Activated CD4-positive, alpha-beta T cell treated with anti-CD3 and anti-CD28 coated beads, Interleukin-2, amount 10 ng/mL, durations not matched to agents 7 days and 5 days (primary cell): ENCODE measurements around the gene CCL16. TPM values are rescaled to one million over a fixed set of nuclear protein-coding genes. Genes with fewer than 3 reads are reported as not detected.

Source experiments
- CTCF ChIA-PET: fragments of 350-600 bp; sonication (Branson Sonifier 250); formaldehyde crosslinking; loops from one replicate; lab custom pipeline; 2021; ENCODE audit warnings: antibody characterized with exemption; lab: Charles Lee
- POLR2A ChIA-PET: fragments of 350-600 bp; sonication (Branson Sonifier 250); formaldehyde crosslinking; loops from one replicate; lab custom pipeline; 2021; ENCODE audit warnings: antibody characterized with exemption; lab: Charles Lee
- DNase-seq: peaks from one replicate; pipeline ENCODE4 v3.0.0-alpha.2; 2020
- H3K27ac Mint-ChIP-seq: one replicate; pipeline ENCODE4 v1.8.0; 2021; ENCODE audit warnings: mild to moderate bottlenecking, moderate library complexity, mixed read lengths
- H3K27me3 Mint-ChIP-seq: one replicate; pipeline ENCODE4 v1.8.0; 2021; ENCODE audit warnings: mixed read lengths
- H3K36me3 Mint-ChIP-seq: one replicate; pipeline ENCODE4 v1.8.0; 2021; ENCODE audit warnings: low read depth, mixed read lengths
- H3K4me1 Mint-ChIP-seq: one replicate; pipeline ENCODE4 v1.8.0; 2021; ENCODE audit warnings: mixed read lengths
- H3K4me3 Mint-ChIP-seq: one replicate; pipeline ENCODE4 v1.8.0; 2021; ENCODE audit warnings: mild to moderate bottlenecking, moderate library complexity, mixed read lengths
- H3K9me3 Mint-ChIP-seq: one replicate; pipeline ENCODE4 v1.8.0; 2021; ENCODE audit warnings: mixed read lengths
- total RNA-seq, 2 experiments: library from RNA; stranded (reverse); gene quantifications; one replicate each; pipeline ENCODE4 v1.2.3, GENCODE V29; 2021

The CCL16 gene
- total RNA-seq, 2 experiments from 2014 or later, result not detected

DNA sequence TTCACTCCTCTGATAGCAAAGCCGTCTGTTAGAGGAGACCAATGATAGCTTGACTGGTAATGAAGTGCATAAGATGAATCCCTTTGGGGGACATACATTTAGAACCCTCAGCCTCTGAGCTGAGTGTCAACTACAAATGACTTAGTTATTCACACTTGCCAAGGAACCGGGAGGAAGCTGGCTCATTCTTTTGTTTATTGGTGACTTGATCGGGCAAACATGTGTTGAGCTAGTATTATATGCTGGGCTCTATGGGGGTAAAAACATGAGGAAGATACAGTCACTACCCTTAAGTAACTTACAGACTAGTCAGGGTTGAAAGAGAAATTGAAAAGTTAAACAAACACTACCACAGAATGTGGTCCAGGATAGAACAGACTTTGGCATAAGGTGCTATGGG lies 3.0 kb downstream of the CCL16 start:
- ChIA-PET CTCF (interaction anchor here (1.1 to 2.0 kb wide), 4 partner anchors 9 to 94 kb away, joined by 3 to 5 read pairs (median 4); no protein-coding TSS in a partner anchor), POLR2A (no interaction called here)

DNA sequence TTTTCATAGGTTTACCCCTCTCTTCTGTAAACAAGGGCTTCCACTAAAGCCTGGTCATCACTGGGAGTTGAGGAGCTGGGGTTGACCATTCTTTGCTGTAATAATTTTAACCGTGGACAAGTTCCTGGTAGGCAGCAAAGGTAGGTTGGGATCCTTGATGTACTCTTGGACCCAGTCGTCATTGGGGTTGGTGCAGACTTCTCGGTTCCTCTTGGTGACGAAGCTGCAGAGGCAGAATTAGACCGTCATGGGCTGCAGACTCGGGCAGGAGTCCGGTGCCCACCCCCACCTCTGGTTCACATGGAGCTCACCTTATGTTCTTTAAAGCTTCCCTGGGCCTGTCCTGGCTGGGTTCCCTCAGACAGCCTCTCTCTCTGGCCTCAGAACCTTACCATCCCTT lies 3.8 kb downstream of the CCL16 start:
- CTCF ChIA-PET, result interaction anchor here (1.4 to 2.1 kb wide), 4 partner anchors 8 to 95 kb away, joined by 3 to 5 read pairs (median 5); no protein-coding TSS in a partner anchor
- Mint-ChIP-seq H3K4me1 (no peaks in the 10 kb centered on the region), H3K4me3 (no peak overlapping the region), H3K27ac (no peak overlapping the region), H3K9me3 (no peaks in the 10 kb centered on the region), H3K36me3 (no peaks in the 10 kb centered on the region), H3K27me3 (peaks cover 7% of the 10 kb centered on the region)
- no peak for DNase-seq
- POLR2A ChIA-PET, result no interaction called here

More for the DNA sequence above, 3.0 kb downstream of the CCL16 start:
- H3K36me3 Mint-ChIP-seq, result no peaks in the 10 kb centered on the region
- no peaks in the 10 kb centered on the region for H3K4me1 Mint-ChIP-seq
- no peak overlapping the region for H3K4me3 Mint-ChIP-seq
- H3K27me3 Mint-ChIP-seq, result peaks cover 7% of the 10 kb centered on the region
- no peak for DNase-seq
- H3K9me3 Mint-ChIP-seq, result no peaks in the 10 kb centered on the region
- no peak overlapping the region for H3K27ac Mint-ChIP-seq

DNA sequence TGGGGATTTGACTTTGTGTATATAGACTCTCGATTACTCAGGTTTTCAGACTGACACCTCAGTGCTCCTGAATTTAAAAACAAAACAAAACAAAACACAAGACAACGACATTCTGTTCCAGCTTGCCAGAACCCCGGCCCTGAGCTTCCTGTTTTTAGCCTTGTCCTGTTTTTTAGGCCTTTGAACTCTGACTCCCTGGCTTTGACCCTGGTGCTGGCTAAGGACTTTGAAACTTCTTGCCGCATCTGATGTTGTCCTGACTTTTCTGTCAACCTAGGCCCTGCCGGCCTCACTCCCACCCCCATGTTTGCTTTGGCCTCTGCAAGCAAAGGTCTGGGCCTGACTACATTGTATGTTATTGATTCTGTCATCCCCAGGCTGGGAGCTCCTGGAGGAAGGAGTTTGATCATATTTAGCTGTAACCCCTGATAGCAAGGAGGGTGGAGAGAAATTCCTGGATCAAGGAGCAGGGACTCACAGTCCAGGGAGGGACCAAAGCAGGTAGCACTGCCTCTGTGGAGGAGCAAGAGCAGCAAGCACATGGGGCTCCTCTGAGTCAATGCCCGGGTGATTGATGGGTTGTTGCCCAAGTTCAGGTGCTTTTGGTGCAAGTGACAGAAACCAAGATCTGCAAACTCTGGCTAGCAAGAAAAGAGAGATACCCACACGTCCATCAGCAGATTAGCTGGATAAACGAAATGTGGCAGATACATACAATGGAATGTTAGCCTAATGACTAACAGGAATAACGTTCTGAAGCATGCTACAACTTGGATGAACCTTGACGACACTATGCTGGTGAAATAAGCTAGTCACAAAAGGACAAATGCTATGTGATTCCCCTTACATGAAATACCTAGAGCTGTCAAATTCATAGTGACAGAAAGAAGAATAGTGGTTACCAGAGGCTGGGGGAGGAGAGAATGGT lies 7.7 kb downstream of the CCL16 start:
- CTCF ChIA-PET, result interaction anchor here (1.0 kb wide), 1 partner anchor 32 kb away, joined by 3 read pairs; no protein-coding TSS in a partner anchor
- peaks cover 6% of the 10 kb centered on the region for H3K27me3 Mint-ChIP-seq
- H3K36me3 Mint-ChIP-seq, result no peaks in the 10 kb centered on the region
- no peak for DNase-seq
- POLR2A ChIA-PET, result no interaction called here
- no peak overlapping the region for H3K27ac Mint-ChIP-seq
- H3K9me3 Mint-ChIP-seq, result no peaks in the 10 kb centered on the region
- H3K4me3 Mint-ChIP-seq, result no peak overlapping the region
- no peaks in the 10 kb centered on the region for H3K4me1 Mint-ChIP-seq

DNA sequence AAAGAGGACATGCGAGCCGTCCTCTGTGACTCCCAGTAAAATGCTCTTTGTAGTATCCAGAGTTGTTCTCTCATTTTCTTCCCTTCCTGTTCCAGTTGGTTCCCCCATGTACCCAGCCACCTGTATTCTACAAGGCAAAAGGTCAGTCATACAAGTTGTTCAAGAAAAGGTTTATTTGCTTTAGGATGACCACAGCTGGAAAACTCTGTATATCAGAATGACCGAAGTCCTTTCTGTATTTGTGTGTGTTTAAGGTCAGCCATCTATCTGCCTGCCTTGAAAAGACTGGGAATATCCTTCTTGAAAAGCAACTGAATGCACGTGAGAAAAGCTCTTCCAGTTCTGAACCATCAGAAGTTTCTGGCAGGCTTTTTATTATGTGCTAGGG lies 8.4 kb downstream of the CCL16 start:
- CTCF ChIA-PET, result interaction anchor here (1.0 kb wide), 1 partner anchor 33 kb away, joined by 3 read pairs; no protein-coding TSS in a partner anchor
- H3K9me3 Mint-ChIP-seq, result no peaks in the 10 kb centered on the region
- no peak overlapping the region for H3K4me3 Mint-ChIP-seq
- POLR2A ChIA-PET, result no interaction called here
- no peaks in the 10 kb centered on the region for H3K36me3 Mint-ChIP-seq
- no peak overlapping the region for H3K27ac Mint-ChIP-seq
- DNase-seq, result no peak
- H3K4me1 Mint-ChIP-seq, result no peaks in the 10 kb centered on the region
- peaks cover 6% of the 10 kb centered on the region for H3K27me3 Mint-ChIP-seq

DNA sequence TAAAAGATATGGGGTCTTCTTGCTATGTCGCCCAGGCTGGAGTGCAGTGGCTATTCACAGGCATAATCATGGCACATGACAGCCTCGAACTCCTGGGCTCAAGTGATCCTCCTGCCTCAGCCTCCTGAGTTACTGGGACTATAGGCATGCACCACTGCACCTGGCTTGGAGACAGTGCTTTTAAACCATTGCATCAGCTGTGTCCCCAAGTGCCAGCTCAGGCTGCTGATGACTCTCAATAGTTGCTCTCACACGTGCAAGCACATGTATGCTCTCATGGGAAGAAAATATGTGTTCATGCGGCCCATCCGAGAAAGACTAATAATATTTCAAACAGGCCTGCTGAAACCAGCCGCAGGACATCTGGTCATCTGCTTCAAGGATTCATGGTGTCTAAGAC lies 8.8 kb downstream of the CCL16 start:
- CTCF ChIA-PET, result interaction anchor here (0.7 to 1.0 kb wide), 2 partner anchors 54 to 176 kb away, joined by 3 read pairs; no protein-coding TSS in a partner anchor
- POLR2A ChIA-PET, result no interaction called here
- DNase-seq, result no peak
- Mint-ChIP-seq H3K27me3 (peaks cover 6% of the 10 kb centered on the region), H3K27ac (no peak overlapping the region), H3K36me3 (no peaks in the 10 kb centered on the region), H3K9me3 (no peaks in the 10 kb centered on the region), H3K4me1 (no peaks in the 10 kb centered on the region), H3K4me3 (no peak overlapping the region)

DNA sequence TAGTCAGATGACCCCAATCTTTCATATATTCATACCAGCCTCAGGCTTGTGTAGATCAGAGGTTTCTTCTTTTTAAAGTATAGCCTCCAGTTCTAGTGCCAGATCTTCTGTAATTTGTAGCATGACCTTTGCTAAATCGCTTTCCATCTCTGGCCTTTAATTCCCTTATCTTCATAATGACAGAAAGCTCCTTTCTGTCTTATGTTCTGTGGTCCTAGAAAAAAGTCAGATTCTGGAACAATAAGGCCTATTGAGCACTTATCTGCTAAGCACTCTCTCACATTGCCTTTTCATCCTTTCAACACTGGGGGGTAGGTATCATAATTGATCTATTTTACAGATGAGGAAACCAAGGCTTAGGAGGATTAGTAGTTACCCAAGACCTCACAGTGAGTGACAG lies 9.2 kb downstream of the CCL16 start:
- Mint-ChIP-seq H3K9me3 (no peaks in the 10 kb centered on the region), H3K27ac (no peak overlapping the region), H3K4me3 (no peak overlapping the region), H3K36me3 (no peaks in the 10 kb centered on the region), H3K27me3 (peaks cover 6% of the 10 kb centered on the region), H3K4me1 (no peaks in the 10 kb centered on the region)
- ChIA-PET POLR2A (no interaction called here), CTCF (interaction anchor here (0.7 to 1.0 kb wide), 2 partner anchors 55 to 177 kb away, joined by 3 read pairs; no protein-coding TSS in a partner anchor)
- no peak for DNase-seq

DNA sequence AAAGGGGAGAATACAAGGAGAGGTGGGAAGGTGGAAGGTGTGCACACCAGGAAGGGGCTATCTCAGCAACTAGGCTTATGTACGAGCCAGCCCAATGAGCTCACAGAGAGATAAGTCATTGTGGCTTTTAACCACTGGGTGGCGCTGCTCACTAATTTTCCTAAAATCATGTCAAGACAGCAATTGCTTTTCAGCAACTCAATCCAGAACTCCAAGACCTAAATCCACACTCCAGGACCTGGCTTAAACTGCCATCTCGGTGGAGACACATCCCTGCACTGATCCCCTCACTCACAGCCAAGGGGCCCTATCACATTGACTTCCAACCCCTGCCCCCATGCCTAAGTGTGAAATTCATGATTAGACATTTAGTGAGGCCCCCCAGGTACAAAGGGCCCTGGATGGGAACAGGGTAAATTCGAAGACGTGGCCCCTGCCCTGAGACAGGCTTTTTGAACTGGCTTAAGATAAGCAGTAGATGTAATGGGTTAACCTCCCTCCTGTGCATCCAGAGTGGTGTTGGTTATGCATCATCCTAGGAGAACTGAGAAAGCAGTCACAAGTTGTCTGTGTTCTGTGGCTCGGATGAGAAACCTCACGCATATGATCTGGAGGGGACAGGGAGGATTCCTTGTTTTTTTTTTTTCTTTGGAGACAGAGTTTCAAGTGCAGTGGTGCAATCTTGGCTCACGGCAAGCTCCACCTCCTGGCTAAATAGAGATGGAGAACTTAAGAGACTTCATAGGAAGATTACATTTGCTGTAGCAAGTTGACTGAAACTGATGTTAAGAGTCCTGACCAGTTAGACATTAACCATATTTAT lies 11.5 kb downstream of the CCL16 start:
- Mint-ChIP-seq H3K27ac (no peak overlapping the region), H3K27me3 (peaks cover 8% of the 10 kb centered on the region), H3K9me3 (no peaks in the 10 kb centered on the region), H3K36me3 (no peaks in the 10 kb centered on the region), H3K4me3 (no peak overlapping the region), H3K4me1 (no peaks in the 10 kb centered on the region)
- CTCF ChIA-PET, result interaction anchor here (0.7 to 2.9 kb wide), 13 partner anchors 8 to 179 kb away, joined by 3 to 15 read pairs (median 3); no protein-coding TSS in a partner anchor
- POLR2A ChIA-PET, result no interaction called here
- DNase-seq, result peak; percentile 82

DNA sequence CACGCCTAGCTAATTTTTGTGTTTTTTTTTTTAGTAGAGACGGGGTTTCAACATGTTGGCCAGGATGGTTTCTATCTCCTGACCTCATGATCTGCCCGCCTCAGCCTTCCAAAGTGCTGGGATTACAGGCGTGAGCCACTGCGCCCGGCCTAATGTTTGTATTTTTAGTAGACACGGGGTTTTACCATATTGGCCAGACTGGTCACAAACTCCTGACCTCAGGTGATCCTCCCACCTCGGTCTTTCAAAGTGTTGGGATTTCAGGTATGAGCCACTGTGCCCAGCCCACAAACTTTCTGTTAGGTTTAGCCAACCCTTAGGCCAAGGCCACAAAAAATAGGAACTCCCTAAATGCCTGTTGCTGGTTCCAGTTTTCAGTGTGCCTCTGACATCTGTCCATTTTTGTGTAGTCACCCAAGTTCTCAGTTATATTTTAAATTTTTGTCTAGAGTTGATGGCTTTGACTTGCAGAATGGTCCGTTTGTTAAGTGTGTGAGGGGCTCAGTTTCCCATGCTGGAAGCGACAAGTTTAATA lies 12.7 kb downstream of the CCL16 start:
- ChIA-PET CTCF (interaction anchor here (0.8 to 2.9 kb wide), 6 partner anchors 11 to 180 kb away, joined by 3 to 15 read pairs (median 3); no protein-coding TSS in a partner anchor), POLR2A (no interaction called here)
- H3K4me3 Mint-ChIP-seq, result no peak overlapping the region

DNA sequence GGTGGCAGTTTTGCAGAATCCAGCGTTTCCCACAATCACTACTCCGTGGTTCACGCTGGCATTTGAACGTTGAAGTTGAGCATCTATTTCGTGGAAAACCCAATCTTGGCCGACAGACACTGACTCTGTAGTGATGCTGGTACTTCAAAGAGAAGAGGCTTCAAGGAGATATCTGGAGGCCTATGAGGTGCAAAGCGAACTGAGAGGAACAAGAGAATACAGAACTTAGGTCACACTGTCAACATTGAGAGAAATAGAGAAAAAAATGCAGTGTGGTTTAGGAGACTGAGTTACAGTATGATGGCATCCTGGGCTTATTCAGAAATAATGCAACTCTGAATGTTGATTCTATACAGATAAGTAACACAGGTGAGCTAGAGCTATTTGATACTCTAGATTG lies 16.0 kb downstream of the CCL16 start:
- Mint-ChIP-seq H3K27ac (no peak overlapping the region), H3K9me3 (no peaks in the 10 kb centered on the region), H3K36me3 (no peaks in the 10 kb centered on the region), H3K4me3 (no peak overlapping the region), H3K4me1 (no peaks in the 10 kb centered on the region), H3K27me3 (peaks cover 16% of the 10 kb centered on the region)
- POLR2A ChIA-PET, result no interaction called here
- DNase-seq, result no peak
- CTCF ChIA-PET, result interaction anchor here (1.2 kb wide), 1 partner anchor 13 kb away, joined by 3 read pairs; no protein-coding TSS in a partner anchor

More for the DNA sequence above, 12.7 kb downstream of the CCL16 start:
- no peaks in the 10 kb centered on the region for H3K9me3 Mint-ChIP-seq
- no peak overlapping the region for H3K27ac Mint-ChIP-seq
- no peak for DNase-seq
- H3K36me3 Mint-ChIP-seq, result no peaks in the 10 kb centered on the region
- H3K27me3 Mint-ChIP-seq, result peaks cover 16% of the 10 kb centered on the region
- no peaks in the 10 kb centered on the region for H3K4me1 Mint-ChIP-seq

DNA sequence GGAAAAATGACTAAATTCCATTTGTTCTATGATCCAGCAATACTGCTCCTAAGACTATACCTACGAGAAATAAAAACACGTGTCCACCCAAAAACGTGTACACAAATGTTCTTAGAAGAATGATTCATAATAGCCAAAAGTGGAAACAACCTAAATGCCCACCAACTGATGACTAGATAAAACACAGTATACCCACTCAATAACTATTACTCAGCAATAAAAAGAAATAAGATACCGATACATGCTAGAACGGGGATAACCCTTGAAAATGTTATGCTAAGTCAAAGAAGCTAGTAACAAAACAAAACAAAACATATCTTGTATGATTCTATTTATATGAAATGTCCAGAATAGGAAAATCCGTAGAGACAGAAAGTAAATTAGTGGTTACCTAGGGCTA lies 17.6 kb downstream of the CCL16 start:
- H3K36me3 Mint-ChIP-seq, result no peaks in the 10 kb centered on the region
- no peak overlapping the region for H3K4me3 Mint-ChIP-seq
- DNase-seq, result no peak
- CTCF ChIA-PET, result no interaction called here
- H3K9me3 Mint-ChIP-seq, result no peaks in the 10 kb centered on the region
- POLR2A ChIA-PET, result no interaction called here
- peaks cover 21% of the 10 kb centered on the region for H3K27me3 Mint-ChIP-seq
- H3K4me1 Mint-ChIP-seq, result no peaks in the 10 kb centered on the region
- H3K27ac Mint-ChIP-seq, result no peak overlapping the region

DNA sequence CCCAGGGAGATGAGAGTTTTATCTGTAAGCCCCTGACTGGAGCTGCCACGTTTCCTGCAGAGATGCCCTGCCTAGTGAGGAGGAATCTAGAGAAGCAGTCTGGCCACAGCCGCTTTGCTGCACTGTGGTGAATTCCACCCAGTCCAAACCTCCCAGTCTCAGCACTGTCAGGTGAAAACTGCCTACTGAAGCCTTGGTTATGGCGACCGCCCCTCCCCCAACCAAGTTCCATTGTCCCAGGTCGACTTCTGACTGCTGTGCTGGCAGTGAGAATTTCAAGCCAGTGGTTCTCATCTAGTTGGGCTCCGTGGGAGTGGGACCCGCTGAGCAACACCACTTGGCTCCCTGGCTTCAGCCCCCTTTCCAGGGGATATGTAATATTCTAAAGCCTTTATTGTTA lies 27.6 kb downstream of the CCL16 start:
- Mint-ChIP-seq H3K36me3 (no peaks in the 10 kb centered on the region), H3K9me3 (no peaks in the 10 kb centered on the region), H3K27me3 (peaks cover 39% of the 10 kb centered on the region), H3K27ac (no peak overlapping the region), H3K4me1 (no peaks in the 10 kb centered on the region), H3K4me3 (no peak overlapping the region)
- no peak for DNase-seq
- CTCF ChIA-PET, result no interaction called here
- POLR2A ChIA-PET, result no interaction called here

DNA sequence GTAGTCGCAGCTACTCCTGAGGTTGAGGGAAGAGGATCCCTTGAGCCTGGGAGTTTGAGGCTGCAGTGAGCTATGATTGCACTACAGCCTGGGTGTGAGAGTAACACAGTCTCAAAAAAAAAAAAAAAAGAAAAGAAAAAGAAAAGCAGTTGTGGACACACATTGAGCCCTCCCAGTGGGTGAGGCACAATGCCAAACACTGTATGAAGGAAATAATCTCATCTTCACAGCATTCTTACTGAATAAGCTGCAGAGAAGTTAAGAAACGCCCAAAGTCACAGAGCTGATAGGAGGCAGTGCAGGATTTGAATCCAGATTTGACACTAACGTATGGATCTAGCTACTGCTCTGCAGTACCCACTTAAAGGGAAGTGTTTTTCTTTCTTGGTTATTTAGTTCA lies 31.9 kb downstream of the CCL16 start:
- H3K36me3 Mint-ChIP-seq, result no peaks in the 10 kb centered on the region
- H3K27ac Mint-ChIP-seq, result no peak overlapping the region
- ChIA-PET POLR2A (no interaction called here), CTCF (no interaction called here)
- H3K4me1 Mint-ChIP-seq, result peaks cover 5% of the 10 kb centered on the region
- DNase-seq, result no peak
- no peak overlapping the region for H3K4me3 Mint-ChIP-seq
- H3K27me3 Mint-ChIP-seq, result peaks cover 19% of the 10 kb centered on the region
- no peaks in the 10 kb centered on the region for H3K9me3 Mint-ChIP-seq
